H9 (cell line): ENCODE measurements around the gene TTLL4. TPM values are rescaled to one million over a fixed set of nuclear protein-coding genes. Genes with fewer than 3 reads are reported as not detected.

Experiments used
- DNase-seq: peaks from one replicate; pipeline ENCODE4 v3.0.0-alpha.2; 2017
- H2AFZ ChIP-seq: one replicate; pipeline ENCODE4 v1.6.1; 2013; ENCODE audit warnings: mild to moderate bottlenecking, low read length, control low read depth, moderate library complexity
- H2AK5ac ChIP-seq: 2 replicates; pipeline ENCODE4 v1.6.1; 2013; ENCODE audit warnings: low read length, control low read depth, mixed read lengths; ENCODE audit not compliant: insufficient read length
- H2BK120ac ChIP-seq: one replicate; pipeline ENCODE4 v1.6.1; 2013; ENCODE audit warnings: low read depth, mild to moderate bottlenecking, low read length, control low read depth, inconsistent platforms; ENCODE audit not compliant: poor library complexity, severe bottlenecking
- H2BK12ac ChIP-seq: 2 replicates; pipeline ENCODE4 v1.6.1; 2013; ENCODE audit warnings: low read length, control low read depth, mixed read lengths, low read depth; ENCODE audit not compliant: insufficient read length
- H2BK15ac ChIP-seq: 2 replicates; pipeline ENCODE4 v1.6.1; 2013; ENCODE audit warnings: low read depth, low read length, control low read depth
- H2BK20ac ChIP-seq: one replicate; pipeline ENCODE4 v1.6.1; 2013; ENCODE audit warnings: low read depth, mild to moderate bottlenecking, low read length, control low read depth, inconsistent platforms; ENCODE audit not compliant: poor library complexity, severe bottlenecking
- H2BK5ac ChIP-seq: 2 replicates; pipeline ENCODE4 v1.6.1; 2013; ENCODE audit warnings: low read length, control low read depth, mixed read lengths; ENCODE audit not compliant: insufficient read length
- H3K14ac ChIP-seq: 2 replicates; pipeline ENCODE4 v1.6.1; 2013; ENCODE audit warnings: low read length, control low read depth; ENCODE audit not compliant: insufficient read depth
- H3K18ac ChIP-seq: 2 replicates; pipeline ENCODE4 v1.6.1; 2013; ENCODE audit warnings: low read depth, mild to moderate bottlenecking, mixed read lengths, low read length, control low read depth; ENCODE audit not compliant: insufficient read length
- H3K23ac ChIP-seq: 2 replicates; pipeline ENCODE4 v1.6.1; 2013; ENCODE audit warnings: low read length, control low read depth, mixed read lengths, low read depth; ENCODE audit not compliant: insufficient read length
- H3K23me2 ChIP-seq: 2 replicates; pipeline ENCODE4 v1.6.1; 2013; ENCODE audit warnings: low read depth, mild to moderate bottlenecking, mixed read lengths, low read length, control low read depth; ENCODE audit not compliant: insufficient read length, poor library complexity, severe bottlenecking
- H3K27ac ChIP-seq: 2 replicates; pipeline ENCODE4 v1.5.1; 2013; ENCODE audit warnings: low read length, control low read depth, mixed read lengths, low read depth; ENCODE audit not compliant: insufficient read length
- H3K27me3 ChIP-seq: 2 replicates; pipeline ENCODE4 v1.6.1; 2013; ENCODE audit warnings: low read length, control low read depth, inconsistent platforms; ENCODE audit not compliant: insufficient read depth
- H3K4ac ChIP-seq: 2 replicates; pipeline ENCODE4 v1.6.1; 2013; ENCODE audit warnings: low read depth, mild to moderate bottlenecking, control low read depth, inconsistent platforms, low read length, moderate library complexity
- H3K4me1 ChIP-seq: 2 replicates; pipeline ENCODE4 v1.6.1; 2013; ENCODE audit warnings: low read length, control low read depth, inconsistent platforms; ENCODE audit not compliant: insufficient read depth
- H3K4me2 ChIP-seq: 2 replicates; pipeline ENCODE4 v1.6.1; 2013; ENCODE audit warnings: low read length, control low read depth, mixed read lengths; ENCODE audit not compliant: insufficient read length, insufficient read depth
- H3K56ac ChIP-seq: 2 replicates; pipeline ENCODE4 v1.6.1; 2013; ENCODE audit warnings: low read depth, mild to moderate bottlenecking, mixed read lengths, low read length, control low read depth; ENCODE audit not compliant: insufficient read length
- H3K79me1 ChIP-seq: 2 replicates; pipeline ENCODE4 v1.6.1; 2013; ENCODE audit warnings: low read depth, mild to moderate bottlenecking, moderate library complexity, low read length, control low read depth, inconsistent platforms; ENCODE audit not compliant: insufficient read depth, poor library complexity, severe bottlenecking
- H3K79me2 ChIP-seq: 2 replicates; pipeline ENCODE4 v1.6.1; 2013; ENCODE audit warnings: low read length, control low read depth, inconsistent platforms; ENCODE audit not compliant: insufficient read depth
- H3K9ac ChIP-seq: 2 replicates; pipeline ENCODE4 v1.6.1; 2013; ENCODE audit warnings: low read length, control low read depth, mixed read lengths; ENCODE audit not compliant: insufficient read length; ENCODE audit errors: extremely low read depth
- H3K9me3 ChIP-seq: one replicate; pipeline ENCODE4 v1.6.1; 2013; ENCODE audit warnings: low read depth, low read length, inconsistent platforms; ENCODE audit not compliant: control insufficient read depth
- H3T11ph ChIP-seq: one replicate; pipeline ENCODE4 v1.6.1; 2013; ENCODE audit warnings: mild to moderate bottlenecking, low read length, control low read depth, inconsistent platforms
- H4K20me1 ChIP-seq: one replicate; pipeline ENCODE4 v1.6.1; 2013; ENCODE audit not compliant: control insufficient read depth, insufficient read length, insufficient read depth
- H4K5ac ChIP-seq: 2 replicates; pipeline ENCODE4 v1.6.1; 2013; ENCODE audit warnings: low read depth, mild to moderate bottlenecking, mixed read lengths, low read length, control low read depth; ENCODE audit not compliant: insufficient read length
- H4K8ac ChIP-seq: replicated peaks from 2 replicates; pipeline ENCODE4 v1.6.1; 2013; ENCODE audit warnings: low read length, control low read depth, mixed read lengths, low read depth; ENCODE audit not compliant: insufficient read length
- H4K91ac ChIP-seq: 2 replicates; pipeline ENCODE4 v1.6.1; 2013; ENCODE audit warnings: low read depth, mild to moderate bottlenecking, moderate library complexity, mixed read lengths, low read length, control low read depth; ENCODE audit not compliant: insufficient read length
- H3K27ac Mint-ChIP-seq, 3 experiments: 2 replicates in 2 of 3; 3 replicates in 1 of 3; pipeline ENCODE4 v1.8.0; 2020 to 2021; ENCODE audit warnings: mixed read lengths in 3 of 3, mild to moderate bottlenecking in 1 of 3, moderate library complexity in 1 of 3
- H3K27me3 Mint-ChIP-seq: 2 replicates; pipeline ENCODE4 v1.8.0; 2021; ENCODE audit warnings: low read depth, mild to moderate bottlenecking, moderate library complexity, mixed read lengths
- H3K36me3 Mint-ChIP-seq, 3 experiments: 2 replicates in 2 of 3; 3 replicates in 1 of 3; pipeline ENCODE4 v1.8.0; 2020 to 2021; ENCODE audit warnings: low read depth in 3 of 3, mixed read lengths in 3 of 3; ENCODE audit not compliant: insufficient read depth in 1 of 3
- H3K4me1 Mint-ChIP-seq, 2 experiments: 2 replicates each; pipeline ENCODE4 v1.8.0; 2020; ENCODE audit warnings: mixed read lengths in 2 of 2
- H3K4me3 Mint-ChIP-seq, 2 experiments: 2 replicates in 1 of 2; 3 replicates in 1 of 2; pipeline ENCODE4 v1.8.0; 2020 to 2021; ENCODE audit warnings: mild to moderate bottlenecking in 2 of 2, mixed read lengths in 2 of 2, moderate library complexity in 1 of 2
- H3K9me3 Mint-ChIP-seq, 2 experiments: 2 replicates in 1 of 2; 3 replicates in 1 of 2; pipeline ENCODE4 v1.8.0; 2020; ENCODE audit warnings: mild to moderate bottlenecking in 2 of 2, mixed read lengths in 2 of 2, moderate library complexity in 1 of 2
- CTCF ChIP-seq: fragments of 200-600 bp; sonication (generic); conservative IDR thresholded peaks from 3 replicates; pipeline ENCODE4 v1.8.0; 2021; ENCODE audit warnings: antibody characterized with exemption, mild to moderate bottlenecking
- WGBS: extraction: QIAGEN DNeasy Blood & Tissue Kit; methylation state at CpG from one replicate; pipeline ENCODE4 v1.1.7; 2013; ENCODE audit warnings: missing lambda C conversion rate, low lambda C conversion rate, mixed read lengths; ENCODE audit not compliant: insufficient read length; ENCODE audit errors: extremely low coverage; 5-methylcytosine and 5-hydroxymethylcytosine counted together
- total RNA-seq: library from RNA; stranded (reverse); gene quantifications from 2 replicates; pipeline ENCODE4 v1.2.1, GENCODE V29; 2021

TTLL4 gene
- total RNA-seq, 1 experiment from 2014 or later: 96.4 TPM

GRCh38 chr2:218799990-218800389, 89.4 kb downstream of the TTLL4 start:
- H3K36me3 Mint-ChIP-seq: peaks cover 5 to 11% (median 7%) of the 10 kb centered on the region in 3 experiments; a peak in 6 of 7 replicates
- Histone ChIP-seq H3K79me2 (no peaks in the 10 kb centered on the region), H4K91ac (no peak overlapping the region), H3K18ac (no peak overlapping the region), H3K14ac (no peak overlapping the region), H3T11ph (no peak overlapping the region), H3K23me2 (no peaks in the 10 kb centered on the region), H3K9ac (no peak overlapping the region), H2BK15ac (no peak overlapping the region), H2AFZ (no peak overlapping the region), H4K5ac (no peak overlapping the region), H2AK5ac (no peak overlapping the region), H3K27ac (no peak overlapping the region), H3K4ac (no peak overlapping the region), H4K8ac (no peak overlapping the region), H4K20me1 (no peaks in the 10 kb centered on the region), H3K9me3 (no peaks in the 10 kb centered on the region), H2BK120ac (no peak overlapping the region), H2BK12ac (no peak overlapping the region), H3K4me2 (no peak overlapping the region), H3K4me1 (no peaks in the 10 kb centered on the region; the same call in 1 of the 2 replicates), H2BK5ac (no peak overlapping the region), H2BK20ac (no peak overlapping the region), H3K23ac (no peak overlapping the region), H3K27me3 (no peaks in the 10 kb centered on the region), H3K56ac (no peak overlapping the region), H3K79me1 (no peaks in the 10 kb centered on the region)
- peaks cover 3% of the 10 kb centered on the region; the same call in 1 of the 2 replicates for H3K27me3 Mint-ChIP-seq
- DNase-seq: no peak
- WGBS: no CpG with 5 or more reads among the region's 6 CpGs
- no peak overlapping the region for H3K4me3 Mint-ChIP-seq
- H3K4me1 Mint-ChIP-seq: peaks cover 12 to 19% of the 10 kb centered on the region in 2 experiments
- H3K9me3 Mint-ChIP-seq: peaks cover 10 to 13% of the 10 kb centered on the region in 2 experiments
- TF ChIP-seq CTCF: no peak
- H3K27ac Mint-ChIP-seq: peak overlapping the region in 1 of 3 experiments; percentile 87; a peak in 1 of 7 replicates
